HG03521 (cell line): ENCODE results near the gene AREL1.
"Not testable (repeated sequence)": the region's sequence is repeated elsewhere in the genome, so short reads cannot be mapped to it uniquely, and the experiment has no call there.

Source experiments
- ATAC-seq: cut with Tn5 transposase; IDR thresholded peaks from one replicate; pipeline ENCODE4 v1.9.1; 2021; ENCODE audit warnings: mild to moderate bottlenecking, moderate library complexity; ENCODE audit not compliant: unreplicated experiment

The AREL1 gene, protein sequence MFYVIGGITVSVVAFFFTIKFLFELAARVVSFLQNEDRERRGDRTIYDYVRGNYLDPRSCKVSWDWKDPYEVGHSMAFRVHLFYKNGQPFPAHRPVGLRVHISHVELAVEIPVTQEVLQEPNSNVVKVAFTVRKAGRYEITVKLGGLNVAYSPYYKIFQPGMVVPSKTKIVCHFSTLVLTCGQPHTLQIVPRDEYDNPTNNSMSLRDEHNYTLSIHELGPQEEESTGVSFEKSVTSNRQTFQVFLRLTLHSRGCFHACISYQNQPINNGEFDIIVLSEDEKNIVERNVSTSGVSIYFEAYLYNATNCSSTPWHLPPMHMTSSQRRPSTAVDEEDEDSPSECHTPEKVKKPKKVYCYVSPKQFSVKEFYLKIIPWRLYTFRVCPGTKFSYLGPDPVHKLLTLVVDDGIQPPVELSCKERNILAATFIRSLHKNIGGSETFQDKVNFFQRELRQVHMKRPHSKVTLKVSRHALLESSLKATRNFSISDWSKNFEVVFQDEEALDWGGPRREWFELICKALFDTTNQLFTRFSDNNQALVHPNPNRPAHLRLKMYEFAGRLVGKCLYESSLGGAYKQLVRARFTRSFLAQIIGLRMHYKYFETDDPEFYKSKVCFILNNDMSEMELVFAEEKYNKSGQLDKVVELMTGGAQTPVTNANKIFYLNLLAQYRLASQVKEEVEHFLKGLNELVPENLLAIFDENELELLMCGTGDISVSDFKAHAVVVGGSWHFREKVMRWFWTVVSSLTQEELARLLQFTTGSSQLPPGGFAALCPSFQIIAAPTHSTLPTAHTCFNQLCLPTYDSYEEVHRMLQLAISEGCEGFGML

DNA sequence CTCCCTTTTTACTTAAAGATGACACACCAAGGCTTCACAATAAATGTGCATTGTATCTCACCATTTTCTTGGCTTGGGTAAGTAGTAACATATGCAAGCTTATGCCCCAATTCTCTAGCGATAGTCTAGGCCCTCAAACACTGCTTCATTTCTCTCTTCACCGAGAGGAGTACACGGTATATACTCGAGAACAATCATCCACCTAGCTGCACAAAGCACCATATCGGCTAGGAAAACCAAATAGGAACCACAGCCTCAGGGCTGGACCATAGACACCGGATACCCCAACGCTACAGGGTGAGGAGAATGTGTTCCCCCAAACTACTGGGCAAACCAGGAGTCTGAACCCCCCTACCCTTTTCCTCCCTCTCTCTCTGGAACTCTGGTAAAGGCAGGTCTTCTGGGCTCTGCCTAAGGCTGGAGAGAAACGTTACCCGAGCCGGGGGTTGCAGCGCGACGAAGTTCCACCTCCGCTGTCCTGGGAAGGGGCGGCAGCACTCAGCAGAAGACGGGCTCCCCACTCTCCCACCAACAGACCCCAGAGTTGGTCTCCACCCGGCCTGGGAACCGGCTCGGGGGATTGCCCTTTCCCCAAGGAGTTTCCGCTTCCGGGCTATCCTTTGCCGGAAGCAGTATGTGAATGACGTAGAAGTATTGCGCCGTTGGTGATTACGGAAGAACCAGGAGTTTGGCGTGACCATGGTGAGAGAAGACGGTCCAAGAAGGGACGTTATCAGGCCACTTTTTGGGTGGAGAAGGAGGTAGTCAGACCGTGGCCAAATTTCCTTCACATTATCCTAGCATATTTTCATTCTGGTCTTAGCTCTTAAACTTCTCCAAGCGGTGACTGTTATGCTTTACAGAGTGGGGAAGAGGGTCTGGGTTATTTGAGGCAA is at the start of gene AREL1, which contains the start of gene FCF1:
TSS of gene AREL1 (minus strand) at position 582 of the 896 bp plus-strand sequence. CDS start 27,465 bp downstream, outside the sequence.
TSS of gene FCF1 (plus strand) at position 646 of the 896 bp plus-strand sequence. CDS start at position 700, 54 bp downstream.
- ATAC-seq, result peak; percentile 81

DNA sequence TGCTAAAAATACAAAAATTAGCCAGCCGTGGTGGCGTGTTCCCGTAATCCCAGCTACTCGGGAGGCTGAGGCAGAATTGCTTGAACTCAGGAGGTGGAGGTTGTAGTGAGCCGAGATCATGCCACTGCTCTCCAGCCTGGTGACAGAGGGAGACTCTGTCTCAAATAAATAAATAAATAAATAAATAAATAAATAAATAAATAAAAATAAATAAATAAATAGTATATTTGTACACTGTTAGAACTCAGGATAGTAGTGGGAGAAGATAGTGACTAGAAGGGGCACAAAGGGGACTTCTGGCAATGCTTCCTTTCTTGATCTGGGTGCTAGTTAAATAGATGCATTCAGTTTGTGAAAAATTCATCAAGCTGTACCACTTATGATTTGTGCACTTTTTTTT is 45.6 kb upstream of the AREL1 start:
- ATAC-seq, result not testable (repeated sequence)

DNA sequence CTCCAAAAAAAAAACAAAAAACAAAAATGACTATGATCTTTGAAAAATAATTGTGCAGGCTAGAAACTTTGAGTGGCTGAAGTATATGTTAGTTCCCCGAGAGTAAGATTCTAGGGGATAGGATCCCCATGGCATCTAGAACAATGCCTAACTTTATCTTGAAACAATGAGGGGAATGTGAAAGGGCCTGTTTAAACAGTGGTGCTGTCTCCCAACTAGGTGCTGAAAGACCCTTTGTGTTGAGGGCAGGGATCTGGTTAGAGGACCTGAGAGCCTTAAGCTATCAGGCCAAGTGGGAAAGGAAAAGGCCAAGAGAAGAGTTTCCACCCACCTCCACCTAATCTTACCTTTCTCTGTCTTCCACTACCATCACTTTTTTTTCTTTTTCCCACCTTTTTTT is 43.4 kb upstream of the AREL1 start:
- no peak for ATAC-seq

DNA sequence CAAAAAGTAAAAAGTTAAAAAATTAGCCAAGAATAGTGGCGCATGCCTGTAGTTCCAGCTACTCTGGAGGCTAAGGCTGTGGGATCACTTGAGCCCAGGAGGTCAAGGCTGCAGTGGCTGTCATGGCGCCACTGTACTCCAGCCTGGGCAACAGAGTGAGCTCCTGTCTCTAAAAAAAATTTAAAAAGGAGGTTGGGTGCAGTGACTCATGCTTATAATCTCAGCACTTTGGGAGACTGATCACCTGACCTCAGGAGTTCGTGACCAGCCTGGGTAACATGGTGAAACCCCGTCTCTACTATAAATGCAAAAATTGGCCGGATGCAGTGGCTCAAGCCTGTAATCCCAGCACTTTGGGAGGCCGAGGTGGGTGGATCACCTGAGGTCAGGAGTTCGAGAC is 42.0 kb upstream of the AREL1 start:
- no peak for ATAC-seq

DNA sequence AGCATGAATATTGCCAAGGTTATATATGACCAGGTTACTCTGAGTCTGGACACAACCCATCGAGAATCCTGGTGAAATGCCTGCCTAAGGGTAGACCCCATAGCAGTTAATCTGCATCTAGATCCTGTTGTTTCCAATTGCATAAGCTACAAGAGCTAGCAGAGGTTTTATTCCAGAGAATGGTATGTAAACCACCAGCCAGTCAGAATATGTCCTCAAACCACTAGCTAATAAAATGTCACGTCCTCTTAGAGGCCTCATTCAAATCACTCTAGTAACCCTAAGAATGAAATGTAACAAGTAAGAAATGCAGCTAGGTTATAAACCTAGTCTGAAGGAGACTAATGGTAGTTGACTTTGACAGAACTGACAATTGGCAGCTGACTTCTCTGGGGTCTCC is 41.3 kb upstream of the AREL1 start:
- ATAC-seq, result no peak

DNA sequence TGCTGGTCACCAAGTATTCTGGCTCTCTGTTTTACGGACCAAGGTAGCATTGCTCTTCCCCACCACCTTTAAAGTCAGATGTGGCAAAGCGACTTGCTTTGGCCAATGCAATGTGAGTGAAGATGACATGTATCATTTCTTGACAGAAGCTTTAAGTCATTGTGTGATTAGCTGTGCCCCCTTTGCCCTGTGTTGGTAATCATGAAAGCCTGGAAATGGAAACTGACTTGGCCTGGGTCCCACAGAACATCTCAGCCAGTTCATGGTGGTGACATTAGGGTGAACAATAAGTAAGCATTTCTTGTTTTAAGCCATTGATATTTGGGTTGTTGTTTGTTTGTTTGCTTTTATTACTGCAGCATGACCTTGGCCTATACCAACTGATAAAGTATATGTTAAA is 34.4 kb upstream of the AREL1 start:
- ATAC-seq, result no peak

DNA sequence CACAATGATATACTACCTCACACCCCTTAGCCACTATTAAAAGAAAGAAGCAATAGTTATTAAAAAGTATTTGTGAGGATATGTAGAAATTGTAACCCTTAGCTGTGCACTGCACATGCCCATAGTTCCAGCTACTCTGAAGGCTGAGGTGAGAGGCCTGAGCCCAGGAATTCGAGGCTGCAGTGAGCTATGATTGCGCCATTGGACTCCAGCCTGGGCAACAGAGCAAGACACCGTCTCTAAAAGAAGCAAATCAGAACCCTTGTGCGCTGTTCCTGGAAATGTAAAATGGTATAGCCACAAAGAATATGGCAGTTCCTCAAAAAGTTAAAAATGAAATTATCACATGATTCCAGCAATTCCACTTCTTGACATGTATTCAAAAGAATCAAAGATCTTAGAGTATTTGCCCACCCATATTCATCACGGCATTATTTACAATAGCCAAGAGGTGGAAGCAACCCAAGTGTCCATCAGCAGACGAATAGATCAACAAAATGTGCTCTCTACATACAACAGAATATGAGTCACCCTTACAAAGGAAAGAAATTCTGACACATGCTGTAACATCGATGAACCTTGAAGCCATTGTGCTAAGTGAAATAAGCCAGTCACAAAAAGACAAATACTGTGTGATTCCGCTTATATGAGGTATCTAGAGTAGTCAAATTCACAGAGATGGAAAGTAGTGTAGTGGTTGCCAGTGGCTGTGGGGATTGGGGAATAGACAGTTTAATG is 26.6 kb upstream of the AREL1 start:
- no peak for ATAC-seq

DNA sequence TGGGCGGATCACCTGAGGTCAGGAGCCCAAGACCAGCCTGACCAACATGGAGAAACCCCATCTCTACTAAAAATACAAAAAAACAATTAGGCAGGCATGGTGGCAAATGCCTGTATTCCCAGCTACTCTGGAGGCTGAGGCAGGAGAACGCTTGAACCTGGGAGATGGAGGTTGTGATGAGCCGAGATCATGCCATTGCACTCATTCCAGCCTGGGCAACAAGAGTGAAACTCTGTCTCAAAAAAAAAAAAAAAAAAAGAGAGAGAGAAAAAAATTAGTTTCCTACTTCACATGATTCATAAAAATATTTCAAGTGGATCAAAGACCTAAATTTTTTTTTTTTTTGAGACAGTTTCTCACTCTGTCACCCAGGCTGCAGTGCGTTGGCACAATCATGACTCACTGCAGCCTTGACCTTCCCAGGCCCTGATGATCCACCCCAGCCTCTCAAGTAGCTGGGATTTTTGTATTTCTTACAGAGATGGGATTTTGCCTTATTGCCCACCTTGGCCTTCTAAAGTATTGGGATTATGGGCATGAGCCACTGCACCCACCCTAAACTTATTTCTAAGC is 25.0 kb upstream of the AREL1 start:
- ATAC-seq, result no peak

DNA sequence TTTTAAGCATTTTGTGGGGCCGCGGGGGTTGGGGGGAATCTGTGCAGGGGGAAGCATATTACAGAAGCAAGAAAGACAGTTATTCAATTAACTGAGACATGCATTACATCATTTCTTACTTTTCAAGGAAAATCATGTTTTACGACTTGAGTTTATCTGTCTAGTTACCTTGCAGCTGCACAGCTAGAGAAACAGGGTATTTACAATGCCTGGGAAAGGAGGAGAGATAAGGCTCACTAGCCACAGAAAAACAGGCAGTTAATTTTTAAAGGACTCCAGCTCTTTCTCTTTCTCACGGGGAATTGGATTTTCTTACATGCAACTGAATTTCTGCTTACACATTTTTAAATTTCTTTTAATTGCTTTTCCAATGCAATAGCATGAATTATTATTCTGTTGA is 22.2 kb upstream of the AREL1 start:
- no peak for ATAC-seq

DNA sequence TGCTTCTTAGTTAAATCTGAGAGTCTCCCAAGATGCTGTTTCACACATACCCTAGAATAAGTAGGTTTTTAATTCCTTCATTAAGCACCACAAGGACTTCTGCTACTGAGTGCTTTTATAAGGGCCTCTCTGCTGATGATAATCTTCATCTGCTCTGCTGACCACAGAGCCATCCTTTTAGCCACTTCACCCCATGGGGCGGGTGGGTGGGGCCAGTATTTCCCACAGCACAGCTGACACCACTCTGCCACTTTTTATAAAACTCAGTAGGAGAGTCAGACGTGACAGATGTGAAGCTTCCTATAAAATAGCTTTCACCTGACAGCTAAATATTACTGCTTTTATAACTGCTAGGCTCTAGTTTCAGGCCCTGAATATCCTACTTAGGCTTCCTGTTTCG is 20.3 kb upstream of the AREL1 start:
- no peak for ATAC-seq

DNA sequence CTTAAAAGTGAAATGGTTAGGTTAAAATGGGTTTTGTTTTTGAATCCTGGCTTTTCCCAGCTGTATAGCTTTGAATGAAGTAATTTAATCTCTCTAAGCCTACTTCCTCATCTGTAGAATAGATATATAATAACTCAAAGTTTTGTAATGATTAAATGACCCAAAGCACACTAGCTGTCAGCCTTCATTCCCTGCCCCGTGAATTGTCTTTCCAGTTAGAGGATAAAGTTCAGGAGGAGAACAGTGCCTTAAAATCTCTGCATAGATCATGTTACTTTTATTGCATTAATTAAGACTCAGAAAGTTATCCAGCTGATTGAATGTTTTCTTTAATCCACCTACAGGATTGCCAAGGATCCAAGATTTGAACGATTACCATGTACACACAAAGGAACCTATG is 19.5 kb upstream of the AREL1 start:
- ATAC-seq, result no peak

DNA sequence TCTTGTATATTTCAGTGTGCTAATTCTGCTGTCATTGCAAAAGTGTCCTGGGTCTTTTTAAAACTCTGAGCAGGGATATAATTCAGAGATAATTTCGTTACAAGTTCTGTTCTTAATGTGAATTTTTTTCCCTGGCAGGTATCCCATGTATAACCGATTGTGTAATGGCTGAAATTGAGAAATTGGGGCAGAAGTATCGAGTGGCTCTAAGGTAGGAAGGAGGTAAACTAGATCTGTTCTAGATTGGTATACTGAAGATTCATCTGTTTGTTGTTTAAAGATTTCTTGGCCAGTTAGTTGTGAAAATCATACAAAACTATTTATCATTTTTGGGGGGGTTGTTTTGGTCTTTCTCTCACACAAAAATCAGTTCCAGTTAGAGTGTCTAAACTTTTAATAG is 10.3 kb upstream of the AREL1 start:
- ATAC-seq, result no peak

DNA sequence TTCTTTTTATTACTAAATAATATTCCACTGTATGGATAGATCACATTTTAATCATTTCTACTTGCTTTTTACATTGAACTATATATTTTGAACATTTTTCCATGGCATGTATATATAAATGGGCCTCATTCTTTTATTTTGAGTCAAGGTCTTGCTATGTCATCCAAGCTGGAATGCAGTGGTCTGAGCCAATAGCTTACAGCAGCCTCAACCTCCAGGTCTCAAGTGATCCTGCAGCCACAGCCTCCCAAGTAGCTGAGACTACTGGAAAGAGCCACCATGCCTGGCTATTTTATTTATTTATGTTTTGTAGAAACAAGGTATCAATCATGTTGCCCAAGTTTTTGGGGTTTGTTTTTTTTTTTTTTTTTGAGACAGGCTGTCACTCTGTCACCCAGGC is 7.6 kb upstream of the AREL1 start:
- ATAC-seq, result no peak

DNA sequence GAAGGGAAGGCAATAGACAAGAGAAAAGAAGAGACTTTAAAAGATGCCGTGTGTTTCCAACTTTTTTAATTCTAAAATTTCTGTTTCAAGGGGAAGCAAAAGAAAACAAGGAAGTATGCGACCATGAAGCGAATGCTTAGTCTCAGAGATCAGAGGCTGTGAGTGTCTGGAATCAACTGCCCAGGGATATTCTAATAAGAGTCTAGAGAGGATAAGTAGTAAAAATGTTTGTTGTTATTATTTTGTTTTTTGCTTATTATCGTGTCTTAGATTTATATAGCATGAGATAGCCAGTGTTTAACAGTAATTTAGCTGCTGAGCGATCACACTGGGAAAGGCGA is 485 bp upstream of the AREL1 start:
- ATAC-seq, result no peak

DNA sequence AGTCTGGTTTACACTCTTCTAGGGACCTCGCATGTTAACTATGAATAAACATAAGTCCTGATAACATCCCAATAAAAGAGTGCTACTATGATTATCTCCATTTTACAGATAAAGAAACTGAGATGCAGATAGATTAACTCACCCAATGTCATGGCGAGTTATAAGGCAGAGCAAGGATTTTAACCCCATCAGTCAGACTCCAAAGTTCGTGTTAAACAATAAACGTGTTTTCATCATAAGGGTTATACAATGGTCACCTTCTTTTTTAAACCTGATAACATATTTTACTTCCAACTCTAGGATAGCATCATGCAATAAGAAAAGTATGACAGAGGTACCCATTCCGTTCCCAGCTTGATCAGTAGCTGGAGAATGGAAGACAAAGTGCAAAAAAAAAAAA is 1.2 kb downstream of the AREL1 start:
- no peak for ATAC-seq

DNA sequence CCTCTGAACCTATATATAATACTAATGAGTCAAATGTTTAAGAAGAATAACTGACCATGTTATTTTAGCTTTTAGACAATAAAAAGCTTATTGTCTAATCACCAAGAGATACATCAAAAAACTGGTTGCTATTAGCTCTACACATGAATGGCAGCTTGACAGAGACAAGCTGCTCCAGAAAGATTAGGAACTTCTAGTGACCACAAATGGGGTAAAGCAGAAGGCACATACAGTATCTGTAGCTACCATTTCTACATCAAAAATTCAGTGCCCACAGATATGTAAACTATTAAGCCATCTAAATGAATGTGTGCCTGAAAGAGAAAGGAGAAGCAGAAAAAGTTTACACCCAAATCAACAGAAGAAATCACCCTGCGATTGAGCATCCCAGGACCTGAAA is 2.4 kb downstream of the AREL1 start:
- no peak for ATAC-seq

DNA sequence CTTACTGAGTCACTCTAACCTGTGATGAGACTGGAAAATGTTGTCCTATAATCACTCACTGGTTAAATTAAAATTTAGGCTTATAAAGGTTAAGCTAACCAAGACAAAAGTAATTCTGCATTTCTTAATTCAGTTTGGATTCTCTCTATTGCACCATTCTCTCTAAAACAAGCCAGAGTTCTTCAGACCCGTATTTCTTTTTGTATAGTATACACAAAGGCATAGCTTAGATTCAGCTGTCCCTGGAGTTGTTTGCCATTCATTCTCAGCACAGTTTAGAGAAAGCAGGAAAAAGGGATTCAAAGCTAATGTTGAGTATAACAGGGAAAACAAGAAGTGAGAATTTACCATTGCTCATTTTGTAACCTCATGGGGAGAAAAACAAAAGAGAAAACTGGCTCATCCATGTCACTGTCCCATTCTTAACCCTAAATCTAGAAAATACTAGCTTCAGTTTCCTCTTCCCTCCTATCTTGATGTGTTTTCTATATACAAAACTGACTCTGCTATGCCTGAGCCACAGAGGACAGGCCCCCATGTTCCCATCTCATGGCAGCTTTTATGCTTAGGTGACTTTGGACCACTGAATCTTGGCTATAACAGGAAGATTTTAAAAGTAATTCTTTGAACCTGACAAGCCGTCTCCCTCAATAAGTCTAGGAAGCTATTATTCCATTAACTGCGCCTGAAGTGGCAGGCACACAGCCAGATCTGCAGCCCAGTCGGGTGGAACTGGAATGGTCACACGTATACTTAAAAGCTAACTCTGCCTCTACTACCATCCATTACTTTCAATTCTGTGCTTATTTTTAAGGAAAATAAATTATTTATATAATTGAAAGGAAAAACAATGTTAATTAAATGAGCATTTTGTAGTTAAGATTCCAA is 7.0 kb downstream of the AREL1 start:
- no peak for ATAC-seq

DNA sequence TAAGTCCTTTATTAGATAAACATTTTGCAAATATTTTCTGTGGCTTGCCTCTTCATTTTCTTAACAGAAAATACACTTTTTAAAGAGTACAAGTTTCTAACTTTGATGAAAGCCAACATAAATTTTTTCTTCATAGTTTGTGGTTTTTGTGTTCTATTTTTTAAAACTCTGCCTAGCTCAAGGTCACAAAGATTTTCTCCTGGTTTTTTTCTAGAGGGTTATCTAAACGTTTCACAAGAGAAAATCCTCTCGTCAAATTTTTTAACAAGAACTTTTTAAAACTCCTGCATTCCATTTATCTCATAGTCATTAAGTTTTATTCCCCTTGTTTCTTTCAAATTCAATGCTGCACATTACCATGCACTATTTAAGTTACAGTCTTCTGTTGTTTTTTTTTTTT is 8.2 kb downstream of the AREL1 start:
- no peak for ATAC-seq

DNA sequence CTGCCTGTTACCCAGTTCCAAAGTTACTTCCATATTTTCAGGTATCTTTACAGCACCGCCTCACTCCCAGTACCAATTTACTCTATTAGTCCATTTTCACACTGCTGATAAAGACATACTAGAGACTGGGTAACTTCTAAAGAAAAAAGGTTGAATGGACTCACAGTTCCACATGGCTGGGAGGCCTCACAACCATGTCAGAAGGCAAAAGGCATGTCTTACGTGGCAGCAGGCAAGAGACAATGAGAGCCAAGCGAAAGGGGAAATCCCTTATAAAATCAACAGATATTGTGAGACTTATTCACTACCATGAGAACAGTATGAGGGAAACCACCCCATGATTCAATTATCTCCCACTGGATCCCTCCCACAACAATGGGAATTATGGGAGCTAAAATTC is 9.8 kb downstream of the AREL1 start:
- ATAC-seq, result no peak
